ENCODE results near the gene TNS4.

The TNS4 gene

DNA sequence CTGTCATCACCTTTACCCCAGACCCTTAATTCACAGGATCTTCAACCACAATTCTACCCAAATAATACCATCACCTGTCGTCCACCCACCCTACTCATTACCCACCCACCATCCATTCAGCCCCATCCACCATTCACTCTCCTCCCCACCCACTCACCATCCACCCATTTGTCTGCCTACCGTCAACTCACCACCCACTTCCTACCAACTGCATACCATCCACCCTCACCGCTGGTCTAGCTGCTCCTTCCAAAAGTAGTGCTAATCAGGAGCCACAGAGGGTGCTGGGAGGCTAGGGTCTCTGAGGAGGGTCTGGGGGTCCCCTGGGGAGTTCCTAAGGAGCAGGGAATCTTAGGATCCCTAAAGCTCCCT is 70.2 kb downstream of the TNS4 start:
- no peak for DNase-seq (ENCODE audit: low spot score)
- TF ChIP-seq, protein P1, sequence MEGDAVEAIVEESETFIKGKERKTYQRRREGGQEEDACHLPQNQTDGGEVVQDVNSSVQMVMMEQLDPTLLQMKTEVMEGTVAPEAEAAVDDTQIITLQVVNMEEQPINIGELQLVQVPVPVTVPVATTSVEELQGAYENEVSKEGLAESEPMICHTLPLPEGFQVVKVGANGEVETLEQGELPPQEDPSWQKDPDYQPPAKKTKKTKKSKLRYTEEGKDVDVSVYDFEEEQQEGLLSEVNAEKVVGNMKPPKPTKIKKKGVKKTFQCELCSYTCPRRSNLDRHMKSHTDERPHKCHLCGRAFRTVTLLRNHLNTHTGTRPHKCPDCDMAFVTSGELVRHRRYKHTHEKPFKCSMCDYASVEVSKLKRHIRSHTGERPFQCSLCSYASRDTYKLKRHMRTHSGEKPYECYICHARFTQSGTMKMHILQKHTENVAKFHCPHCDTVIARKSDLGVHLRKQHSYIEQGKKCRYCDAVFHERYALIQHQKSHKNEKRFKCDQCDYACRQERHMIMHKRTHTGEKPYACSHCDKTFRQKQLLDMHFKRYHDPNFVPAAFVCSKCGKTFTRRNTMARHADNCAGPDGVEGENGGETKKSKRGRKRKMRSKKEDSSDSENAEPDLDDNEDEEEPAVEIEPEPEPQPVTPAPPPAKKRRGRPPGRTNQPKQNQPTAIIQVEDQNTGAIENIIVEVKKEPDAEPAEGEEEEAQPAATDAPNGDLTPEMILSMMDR (IDR thresholded peaks at IDR 0.05; ENCODE audit: borderline replicate concordance, control extremely low read depth, extremely low read depth, insufficient read depth, missing control alignments): no peak
- in situ Hi-C loops (cut with MboI; ENCODE audit: low sequenced_read_pairs, unreplicated experiment): no loop called here

DNA sequence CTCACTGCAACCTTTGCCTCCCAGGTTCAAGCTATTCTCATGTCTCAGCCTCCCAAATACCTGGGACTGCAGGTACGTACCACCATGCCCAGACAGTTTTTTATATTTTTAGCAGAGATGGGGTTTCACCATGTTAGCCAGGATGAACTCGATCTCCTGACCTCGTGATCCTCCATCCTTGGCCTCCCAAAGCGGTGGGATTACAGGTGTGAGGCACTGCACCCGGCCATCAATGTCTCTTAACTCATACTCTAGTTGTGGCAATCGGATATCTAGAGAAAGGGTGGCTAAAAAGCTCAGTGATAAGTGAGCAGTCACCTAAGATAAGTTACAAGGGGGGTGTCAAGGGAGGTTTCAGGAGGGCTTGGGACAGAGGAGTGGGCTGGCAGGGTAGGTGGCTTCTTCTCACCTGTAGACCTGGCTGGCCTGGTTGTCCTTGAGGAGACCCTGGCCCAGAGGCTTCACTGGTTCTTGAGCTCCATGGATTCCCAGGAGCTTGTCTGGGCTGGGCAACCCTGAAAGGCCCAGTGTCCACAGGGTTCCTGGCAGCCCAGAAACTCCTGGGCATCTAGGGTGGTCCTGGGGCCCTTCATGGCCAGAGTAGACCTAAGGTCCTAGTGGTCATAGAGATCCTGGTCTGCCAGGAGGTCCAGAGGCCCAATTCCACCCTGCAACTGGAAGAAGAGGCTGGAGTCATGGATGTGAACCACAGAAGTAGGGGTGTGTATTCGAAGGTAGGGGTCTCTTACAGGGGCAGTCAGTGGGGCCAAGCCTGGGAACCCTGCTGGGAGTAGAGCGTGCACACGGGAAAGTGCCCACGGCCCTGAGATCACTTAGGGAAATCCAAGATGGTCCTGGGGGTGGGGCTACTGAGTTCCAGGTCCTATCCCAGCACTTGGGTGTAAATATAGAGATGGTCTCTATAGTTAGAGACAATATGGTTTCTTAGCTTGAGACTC is 70.9 kb downstream of the TNS4 start:
- TF ChIP-seq, protein P1 (IDR thresholded peaks at IDR 0.05; ENCODE audit: borderline replicate concordance, control extremely low read depth, extremely low read depth, insufficient read depth, missing control alignments): no peak
- DNase-seq (ENCODE audit: low spot score): no peak
- in situ Hi-C loops (cut with MboI; ENCODE audit: low sequenced_read_pairs, unreplicated experiment): no loop called here

DNA sequence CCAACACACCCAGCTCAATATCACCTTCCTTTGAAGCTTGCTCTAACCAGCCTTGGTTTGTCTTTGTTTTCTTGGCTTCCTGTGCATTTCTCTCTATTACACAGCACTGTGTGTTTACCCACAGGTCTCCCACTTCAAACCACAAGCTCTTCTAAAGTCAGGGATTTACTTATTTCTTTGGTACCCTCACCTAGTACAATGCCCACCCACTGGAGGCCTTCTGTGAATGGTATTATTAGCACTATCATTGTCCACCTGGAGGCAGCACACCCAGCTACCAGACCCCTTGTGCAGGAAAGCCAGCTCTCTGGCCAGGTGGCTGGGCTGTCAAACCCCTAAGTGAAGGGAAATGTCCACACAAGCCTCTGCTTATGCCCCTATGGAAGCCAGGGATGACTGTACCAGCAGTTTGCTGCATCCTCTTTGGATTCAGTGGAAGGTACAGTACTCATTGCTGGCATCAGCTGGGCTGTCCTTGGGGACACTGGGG is 74.4 kb downstream of the TNS4 start:
- no peak for DNase-seq (ENCODE audit: low spot score)
- TF ChIP-seq, protein P1 (IDR thresholded peaks at IDR 0.05; ENCODE audit: borderline replicate concordance, control extremely low read depth, extremely low read depth, insufficient read depth, missing control alignments): no peak
- in situ Hi-C loops (cut with MboI; ENCODE audit: low sequenced_read_pairs, unreplicated experiment): no loop called here
